Hindlimb muscle (tissue), 1 donor: ENCODE measurements around the gene ASB3. TPM values are rescaled to one million over a fixed set of nuclear protein-coding genes. Genes with fewer than 3 reads are reported as not detected.

Source experiments
- DNase-seq: peaks from one replicate; pipeline ENCODE4 v3.0.0-alpha.2; 2013
- polyA plus RNA-seq: library from polyadenylated mRNA; unstranded; fragments of 120-200 nt; gene quantifications from one replicate; pipeline ENCODE4 v1.2.1, GENCODE V29; 2013; ENCODE audit not compliant: insufficient read length

ASB3 gene
- polyA plus RNA-seq, 1 donor: 11.3 TPM

DNA sequence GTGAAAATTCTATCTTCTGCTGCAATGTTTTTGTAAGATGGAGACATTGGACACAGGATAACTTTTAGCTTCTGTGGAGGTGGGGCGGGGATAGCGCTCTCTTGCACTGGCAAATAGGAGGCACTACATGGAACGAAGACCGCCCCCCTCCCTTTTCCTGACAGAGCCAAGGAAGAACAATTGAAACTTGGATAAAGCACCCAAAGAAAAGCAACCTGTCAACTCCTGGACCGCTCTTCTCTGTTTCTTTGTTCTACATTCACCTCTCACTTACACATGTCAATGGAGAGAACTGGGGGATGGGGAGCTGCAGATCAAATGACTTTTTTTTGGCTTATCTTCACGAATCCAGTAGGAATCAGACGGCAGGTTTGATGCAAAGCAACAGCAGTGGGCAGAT is 145.5 kb downstream of the ASB3 start:
- no peak for DNase-seq

- DNase-seq: no peak
Measured at GRCh38 chr2:53640466-53640865, 146.3 kb downstream of the ASB3 start.

GRCh38 chr2:53636596-53636995 is 150.2 kb downstream of the ASB3 start:
- no peak for DNase-seq

DNA sequence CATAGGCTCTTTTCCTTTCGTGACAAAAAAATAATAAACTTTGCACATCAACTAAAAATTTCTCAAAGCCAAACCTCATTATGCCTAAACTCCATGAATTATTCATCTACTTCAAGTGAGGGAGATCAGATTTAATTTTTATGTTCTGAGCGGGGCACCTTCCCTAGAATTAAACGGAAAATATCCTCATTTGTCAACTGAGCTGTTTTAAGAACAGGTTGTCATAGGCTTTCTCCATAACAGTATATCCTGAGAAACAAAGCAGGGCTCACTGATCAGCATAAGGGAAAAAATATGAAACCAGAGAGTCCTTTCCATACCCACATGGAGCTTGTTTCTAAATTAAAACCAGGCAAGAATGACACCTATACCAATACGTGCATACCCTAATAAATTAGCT is 150.6 kb downstream of the ASB3 start:
- DNase-seq: no peak

DNA sequence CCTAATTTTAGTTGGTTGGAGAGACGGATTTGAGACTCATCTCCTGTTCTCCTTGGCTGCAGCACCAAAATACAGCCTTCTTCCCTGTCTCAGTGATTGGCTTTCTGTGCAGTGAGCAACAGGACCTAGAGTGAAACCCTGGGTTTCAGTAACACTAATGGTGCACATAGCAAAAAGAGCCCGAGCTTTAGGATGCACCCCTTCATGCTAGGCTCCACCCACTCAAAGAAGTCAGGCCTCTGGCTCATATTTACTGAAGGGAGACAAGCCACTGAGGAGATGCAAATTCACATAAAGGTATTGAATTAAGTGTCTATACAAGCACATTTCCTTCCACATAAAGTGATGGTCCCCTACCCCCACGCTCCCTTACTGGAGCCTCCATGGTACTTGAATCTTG is 151.1 kb downstream of the ASB3 start:
- no peak for DNase-seq

DNA sequence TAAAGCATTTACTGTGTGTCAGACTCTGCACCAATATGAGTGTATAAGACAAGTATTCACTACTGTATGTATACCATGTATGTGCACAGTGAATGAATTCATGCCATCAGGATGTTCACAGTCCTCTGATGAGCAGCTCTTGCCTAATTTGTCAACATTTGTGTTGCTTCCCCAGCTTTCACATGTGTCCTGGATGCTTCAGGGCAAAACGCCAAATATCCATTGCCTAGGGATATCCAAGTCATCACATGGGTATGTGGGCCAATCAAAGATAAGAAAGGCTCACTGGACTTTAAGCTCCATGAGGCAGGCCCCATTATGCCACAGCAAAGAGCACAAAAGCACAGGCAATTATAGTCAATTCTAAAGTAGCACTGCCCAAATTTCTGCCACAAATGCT is 153.3 kb downstream of the ASB3 start:
- no peak for DNase-seq

DNA sequence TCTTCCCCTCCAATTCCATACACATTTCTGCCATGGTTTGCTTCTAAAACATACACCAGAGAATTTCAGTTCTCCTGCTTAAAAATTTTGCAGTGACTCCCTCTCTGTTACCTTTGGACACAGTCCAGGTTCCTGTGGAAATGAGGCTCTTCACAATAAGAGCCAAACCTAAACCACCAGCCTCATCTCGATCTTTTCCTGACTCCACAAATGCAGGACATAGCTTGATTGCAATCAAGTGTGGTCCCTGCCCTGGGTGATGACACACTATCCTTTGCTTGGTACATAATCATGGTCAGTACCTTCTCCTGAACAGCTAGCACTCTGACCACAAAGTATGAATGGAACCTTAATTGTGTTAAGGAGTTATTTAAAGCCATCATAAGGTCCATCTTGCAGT is 154.0 kb downstream of the ASB3 start:
- DNase-seq: no peak

DNA sequence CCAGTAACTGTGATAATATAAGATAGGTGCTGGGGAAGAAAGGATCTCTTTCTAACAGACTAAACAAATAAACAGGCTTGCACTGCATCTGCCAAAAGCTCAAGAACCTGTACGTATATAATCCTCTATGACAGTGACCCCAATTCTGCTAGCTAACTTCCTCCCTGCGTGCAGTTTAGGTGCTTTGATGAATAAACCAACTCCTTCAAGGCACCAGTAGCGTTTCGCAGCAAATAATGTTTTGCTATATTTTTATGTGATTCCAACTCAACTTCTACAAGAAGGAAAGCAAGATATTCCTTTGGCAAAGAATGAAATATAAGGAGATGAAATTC is 154.7 kb downstream of the ASB3 start:
- DNase-seq: no peak

DNA sequence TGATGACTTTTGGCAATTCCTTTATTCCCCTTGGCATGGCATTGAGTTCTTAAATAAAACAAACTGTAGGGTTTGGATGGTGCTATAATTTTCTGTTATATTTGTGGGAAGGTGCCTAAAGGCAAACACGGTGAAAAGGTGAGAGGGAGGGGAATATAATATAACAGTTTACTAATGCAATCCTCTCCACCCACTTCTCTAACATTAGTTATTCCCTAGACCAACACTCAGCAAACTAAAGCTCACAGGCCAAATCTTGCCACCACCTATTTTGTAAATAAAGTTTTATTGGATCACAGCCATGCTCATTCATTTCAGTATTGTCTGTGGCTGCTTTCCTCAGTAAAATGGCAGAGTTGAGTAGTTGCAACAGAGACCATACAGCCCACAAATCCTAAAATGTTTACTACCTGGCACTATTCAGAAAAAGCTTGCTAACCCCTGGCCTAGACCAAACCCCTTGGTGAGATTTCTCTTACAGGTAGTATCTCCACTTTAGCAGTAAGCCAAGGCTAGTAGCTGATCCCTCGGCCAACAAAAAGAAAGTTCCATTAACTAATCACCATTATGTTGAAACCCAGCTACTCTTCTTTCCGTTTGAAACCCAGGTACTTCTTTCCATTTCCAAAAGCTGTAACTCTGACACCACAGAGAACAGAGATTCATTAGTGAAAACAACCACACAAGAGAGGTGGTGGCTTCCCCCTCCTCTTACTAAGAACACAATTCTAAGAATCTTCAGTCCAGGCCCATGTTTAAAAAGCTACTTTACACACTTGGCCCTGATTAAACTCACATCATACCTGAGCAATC is 155.2 kb downstream of the ASB3 start:
- no peak for DNase-seq

DNA sequence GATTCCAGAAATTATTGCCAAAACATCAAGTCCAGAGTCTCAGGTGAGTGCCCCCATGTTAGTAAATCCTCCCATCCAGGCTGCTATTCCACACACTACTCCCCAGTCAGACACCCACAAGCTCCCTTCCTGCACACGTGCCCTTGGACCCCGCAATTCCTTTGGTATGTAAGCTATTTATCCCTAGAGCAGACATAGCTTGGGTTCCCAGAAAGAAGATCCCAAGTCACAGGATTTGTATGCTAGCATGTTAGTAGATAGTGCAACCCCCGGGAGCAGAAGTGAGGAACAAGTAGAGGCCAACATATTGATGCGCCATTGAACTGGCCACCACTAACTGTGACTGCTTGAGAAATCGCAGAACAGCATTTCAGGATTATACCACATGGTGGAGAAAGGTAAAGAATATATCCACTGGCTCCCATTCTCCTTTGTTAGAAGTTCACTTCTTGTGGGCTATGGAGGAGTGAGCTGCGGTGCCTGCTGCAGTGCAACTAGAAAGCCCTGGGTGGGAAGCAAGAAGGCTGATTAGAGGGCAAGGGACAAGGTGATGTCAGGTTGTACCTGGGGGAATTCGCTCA is 156.6 kb downstream of the ASB3 start:
- DNase-seq: no peak

DNA sequence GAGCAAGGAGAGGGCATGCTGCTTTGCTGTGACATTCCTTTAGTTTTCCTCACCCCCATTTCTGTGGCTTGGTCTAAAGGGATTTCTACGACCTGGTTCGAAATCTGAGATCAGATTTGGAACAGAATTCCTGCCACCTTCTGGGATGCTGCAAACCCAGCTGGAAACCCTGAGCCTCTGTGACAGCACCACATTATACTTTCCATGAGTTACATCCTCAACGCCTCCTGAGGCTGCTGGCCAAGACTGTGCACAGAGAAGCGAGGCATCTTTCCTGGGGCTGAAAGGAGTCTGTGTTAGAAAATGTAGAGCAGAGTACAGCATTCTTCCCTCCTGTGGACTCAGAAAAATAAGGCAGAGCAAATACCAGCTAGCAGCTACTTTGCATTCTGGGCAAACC is 157.3 kb downstream of the ASB3 start:
- peak; percentile 15 for DNase-seq

DNA sequence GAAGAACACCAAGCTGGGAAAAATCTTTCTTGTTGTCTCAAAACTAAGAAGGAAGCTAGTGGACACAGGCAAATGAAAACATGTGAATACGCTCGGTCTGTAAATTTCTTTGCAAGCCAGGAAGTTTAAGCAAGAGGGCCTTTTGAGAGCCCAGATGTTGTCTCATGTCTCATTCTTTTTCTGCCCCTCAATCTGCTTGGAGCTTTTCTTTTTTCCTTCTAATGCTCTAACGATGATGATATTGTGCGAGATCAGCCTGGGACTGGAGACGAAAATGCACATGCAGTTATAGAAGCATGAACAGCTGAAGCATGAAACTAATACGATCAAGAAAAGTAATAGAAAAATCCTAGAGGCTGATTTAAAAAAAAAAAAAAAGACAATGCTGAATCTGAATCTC is 157.8 kb downstream of the ASB3 start:
- DNase-seq: peak; percentile 11

DNA sequence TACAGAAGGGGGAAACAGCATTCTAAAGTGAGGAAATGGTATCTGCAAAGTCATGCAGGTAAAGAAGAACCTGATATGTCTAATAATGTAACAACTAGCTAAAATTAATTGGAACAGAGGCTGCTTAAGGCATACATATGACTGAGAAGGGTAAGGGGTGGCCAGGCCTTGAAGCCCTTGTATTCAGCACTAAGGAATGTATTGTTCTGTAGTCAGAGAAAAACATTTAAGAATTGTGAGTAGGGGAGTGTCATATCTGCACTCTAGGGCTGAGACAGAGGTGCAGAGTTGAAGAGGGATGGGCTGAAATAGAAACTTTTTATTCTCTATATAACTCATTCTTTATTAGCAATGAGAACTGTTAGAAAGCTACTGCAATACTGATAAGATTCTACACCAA is 164.6 kb downstream of the ASB3 start:
- no peak for DNase-seq

GRCh38 chr2:53620981-53621380 is 165.8 kb downstream of the ASB3 start:
- DNase-seq: no peak

Other genes starting within 250 kb of the ASB3 start
- 3.2 TPM for gene CHAC2, start 19.1 kb downstream of the ASB3 start, polyA plus RNA-seq
- 36.9 TPM for gene ERLEC1, start 91 bp upstream of the ASB3 start, polyA plus RNA-seq
- gene GPR75, start 73.0 kb upstream of the ASB3 start, polyA plus RNA-seq: 1.9 TPM
- gene PSME4, start 184.0 kb upstream of the ASB3 start, polyA plus RNA-seq: 33.6 TPM